H1 (cell line): ENCODE data around the gene KLHL33.

ENCODE experiments used
- CHD2 ChIP-seq: IDR thresholded peaks from 2 replicates; pipeline ENCODE4 v1.6.1; 2012; ENCODE audit warnings: low read length, improper control_type of control experiment
- CTCF ChIP-seq, 3 experiments: IDR thresholded peaks; 1 replicate in 2 of 3; 2 replicates in 1 of 3; pipeline versions ENCODE4 v1.5.1 to v1.6.1; 2011; ENCODE audit warnings: low read length in 3 of 3, mild to moderate bottlenecking in 3 of 3, inconsistent platforms in 2 of 3, low read depth in 1 of 3, moderate library complexity in 1 of 3; ENCODE audit not compliant: insufficient read depth in 1 of 3; ENCODE audit errors: control extremely low read depth in 1 of 3
- EZH2 ChIP-seq: fragments of 200-600 bp; sonication (generic); IDR thresholded peaks from 2 replicates; pipeline ENCODE4 v1.7.1; 2012; ENCODE audit warnings: low read depth, mild to moderate bottlenecking, moderate library complexity, low read length, inconsistent platforms; ENCODE audit not compliant: severe bottlenecking
- POLR2A ChIP-seq, 2 experiments: IDR thresholded peaks; 1 replicate in 1 of 2; 2 replicates in 1 of 2; pipeline ENCODE4 v1.6.1; 2011; ENCODE audit warnings: low read depth in 2 of 2, low read length in 2 of 2, mild to moderate bottlenecking in 2 of 2; ENCODE audit errors: control extremely low read depth in 1 of 2
- POLR2AphosphoS5 ChIP-seq: IDR thresholded peaks from 2 replicates; pipeline ENCODE4 v1.6.1; 2011; ENCODE audit warnings: low read depth, low read length
- POU5F1 ChIP-seq: IDR thresholded peaks from 2 replicates; pipeline ENCODE4 v1.6.1; 2011; ENCODE audit warnings: low read depth, mild to moderate bottlenecking, low read length, moderate library complexity
- RNF2 ChIP-seq: fragments of 200-900, 300-1000 bp; sonication (generic); IDR thresholded peaks from 2 replicates; pipeline ENCODE4 v1.7.1; 2016; ENCODE audit warnings: borderline replicate concordance, low read depth, mild to moderate bottlenecking, antibody characterized with exemption, low read length; ENCODE audit not compliant: poor library complexity, severe bottlenecking; ENCODE audit errors: missing control alignments
- SP1 ChIP-seq: IDR thresholded peaks from 2 replicates; pipeline ENCODE4 v1.6.1; 2011; ENCODE audit warnings: low read depth, low read length
- ZNF274 ChIP-seq: IDR thresholded peaks from 2 replicates; pipeline ENCODE4 v1.7.0; 2012; ENCODE audit warnings: low read length, borderline replicate concordance; ENCODE audit errors: extremely low read depth

GRCh38 chr14:20440882-20441281 lies 4.9 kb upstream of the KLHL33 start:
- TF ChIP-seq SP1 (no peak), CTCF (IDR thresholded peaks at IDR 0.05; ENCODE audit: control extremely low read depth in 1 of 3, insufficient read depth in 1 of 3, low read depth in 1 of 3, low read length in 3 of 3) (no peak), POLR2A (IDR thresholded peaks at IDR 0.05; ENCODE audit: control extremely low read depth in 1 of 2, low read depth in 2 of 2, low read length in 2 of 2) (no peak), CHD2 (no peak), RNF2 (no peak), POU5F1 (no peak), POLR2AphosphoS5 (no peak), EZH2 (no peak), ZNF274 (no peak)
